Dermis blood vessel endothelial cell (primary cell): ENCODE data around the gene NBEA. TPM values are rescaled to one million over a fixed set of nuclear protein-coding genes. Genes with fewer than 3 reads are reported as not detected.
A peak's percentile ranks its signal among the peaks of the same experiment; 100 is the strongest.

Source experiments
- DNase-seq: peaks from one replicate; pipeline ENCODE4 v3.0.0; 2010
- total RNA-seq: library from RNA; depleted of rRNA; stranded (reverse); fragments of >200 nt; gene quantifications from 2 replicates; pipeline ENCODE4 v1.2.3, GENCODE V29; 2014

NBEA gene
- total RNA-seq, 1 donor from 2014 or later: 3.6 TPM

GRCh38 chr13:35292329-35292728 lies 350.3 kb downstream of the NBEA start:
- no peak for DNase-seq

GRCh38 chr13:35293579-35294226 lies 351.6 kb downstream of the NBEA start:
- DNase-seq: no peak

DNA sequence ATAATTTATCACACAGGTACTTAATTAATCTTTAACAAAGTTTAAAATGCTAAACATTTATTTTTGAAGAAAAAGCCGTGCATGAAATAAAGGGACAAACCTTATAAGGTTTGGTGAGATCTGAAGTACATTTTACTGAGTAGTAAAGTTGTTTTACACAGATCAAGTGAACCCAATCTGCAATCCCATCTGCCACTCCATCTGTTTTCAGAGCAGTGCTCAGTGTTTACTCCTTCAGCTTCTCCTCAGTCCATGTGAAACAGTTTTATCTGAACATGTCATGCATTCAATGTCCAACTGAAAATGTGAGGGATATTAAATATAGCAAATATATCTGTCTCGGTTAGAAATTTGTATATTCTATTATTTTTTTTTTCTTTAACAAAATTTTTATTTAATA lies 367.6 kb downstream of the NBEA start:
- no peak for DNase-seq

- no peak for DNase-seq
Observed at GRCh38 chr13:35332134-35332533, 390.1 kb downstream of the NBEA start.

GRCh38 chr13:35333157-35333556 lies 391.1 kb downstream of the NBEA start:
- DNase-seq: no peak

- no peak for DNase-seq
Observed at GRCh38 chr13:35342440-35342839, 400.4 kb downstream of the NBEA start.

DNA sequence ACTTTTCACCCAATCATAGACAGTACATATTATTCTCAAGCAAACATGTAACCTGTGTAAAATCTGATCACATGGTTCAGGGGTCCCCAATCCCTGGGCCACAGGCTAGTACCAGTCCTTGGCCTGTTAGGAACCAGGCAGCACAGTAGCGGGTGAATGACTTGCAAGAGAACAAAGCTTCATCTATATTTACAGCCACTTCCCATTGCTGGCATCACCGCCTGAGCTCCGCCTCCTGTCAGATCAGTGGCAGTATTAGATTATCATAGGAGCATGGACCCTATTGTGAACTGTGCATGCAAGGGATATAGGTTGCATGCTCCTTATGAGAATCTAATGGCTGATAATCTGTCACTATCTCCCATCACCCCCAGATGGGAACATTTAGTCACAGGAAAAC lies 401.3 kb downstream of the NBEA start:
- DNase-seq: no peak

GRCh38 chr13:35345992-35346391 lies 403.9 kb downstream of the NBEA start:
- no peak for DNase-seq

DNA sequence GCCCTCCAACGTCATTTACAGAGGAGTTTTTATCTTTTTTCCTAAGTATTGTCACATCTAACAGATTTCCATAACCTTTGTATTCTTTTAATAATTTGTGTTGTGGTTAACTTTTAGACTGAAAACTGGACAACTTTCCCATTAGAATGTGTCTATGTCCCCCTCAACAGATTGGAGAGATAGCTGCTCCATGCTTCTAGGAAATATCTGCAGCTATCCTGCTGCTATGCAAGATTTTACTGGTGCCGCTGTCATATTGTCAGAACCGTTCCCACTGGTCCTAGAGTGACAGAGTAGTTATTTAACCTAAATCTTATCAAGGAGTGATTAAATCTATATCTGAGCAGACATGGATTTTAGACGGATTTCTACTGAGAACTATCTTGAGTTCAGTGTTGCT lies 404.4 kb downstream of the NBEA start:
- DNase-seq: no peak

DNA sequence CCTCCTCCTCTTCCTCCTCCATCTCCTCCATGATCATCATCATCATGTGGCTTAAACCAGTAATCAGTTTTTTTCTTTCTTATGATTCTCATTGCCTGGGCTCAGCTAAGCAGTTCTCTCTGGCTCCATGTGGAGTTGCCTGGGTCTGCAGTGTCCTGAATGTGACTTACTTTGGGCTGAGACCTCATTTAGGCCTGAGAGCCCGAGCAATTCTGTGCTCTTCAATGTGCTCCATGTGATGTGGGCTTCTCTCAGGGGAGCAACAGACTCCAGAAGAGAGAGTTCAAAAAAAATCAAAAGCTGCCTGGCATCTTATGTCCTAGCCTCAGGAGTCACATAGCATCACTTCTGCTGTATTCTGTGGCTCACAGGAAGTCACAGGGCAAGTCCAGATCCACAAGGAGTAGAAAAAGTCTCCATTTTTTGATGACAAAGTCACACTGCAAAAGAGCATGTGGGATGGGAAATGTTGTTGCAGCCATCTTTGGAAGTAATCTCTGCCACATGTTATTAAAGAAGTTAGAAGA lies 405.7 kb downstream of the NBEA start:
- DNase-seq: no peak

GRCh38 chr13:35349052-35349451 lies 407.0 kb downstream of the NBEA start:
- no peak for DNase-seq

DNA sequence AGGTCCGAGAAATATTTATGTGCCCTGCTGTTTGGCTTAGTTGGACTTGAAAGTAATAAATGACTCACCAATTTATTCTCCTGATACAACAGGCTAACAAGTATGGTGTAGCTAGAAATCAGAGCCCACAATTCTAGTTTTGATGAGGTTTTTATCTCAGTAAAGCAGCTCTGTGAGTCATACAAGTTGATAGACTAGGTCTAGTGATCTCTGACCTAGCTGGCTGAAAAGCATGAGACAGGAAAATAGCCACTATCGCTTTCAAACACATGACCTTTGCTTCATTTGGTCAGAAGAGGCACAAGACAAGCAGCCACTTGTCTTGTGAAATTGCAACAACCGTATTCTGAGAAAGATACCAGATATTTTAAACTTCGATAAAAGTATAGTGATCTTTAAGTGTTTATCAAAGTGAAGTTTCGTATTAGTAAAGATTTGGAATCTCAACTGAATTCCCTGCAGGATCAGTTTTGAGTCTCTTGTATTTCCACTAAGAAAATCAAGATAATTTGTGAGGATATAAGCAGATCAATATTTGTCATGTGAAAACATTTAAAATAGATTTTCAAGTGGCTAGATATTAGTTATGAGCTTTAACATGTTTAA lies 407.7 kb downstream of the NBEA start:
- DNase-seq: peak; percentile 42

GRCh38 chr13:35354285-35354684 lies 412.2 kb downstream of the NBEA start:
- no peak for DNase-seq

DNA sequence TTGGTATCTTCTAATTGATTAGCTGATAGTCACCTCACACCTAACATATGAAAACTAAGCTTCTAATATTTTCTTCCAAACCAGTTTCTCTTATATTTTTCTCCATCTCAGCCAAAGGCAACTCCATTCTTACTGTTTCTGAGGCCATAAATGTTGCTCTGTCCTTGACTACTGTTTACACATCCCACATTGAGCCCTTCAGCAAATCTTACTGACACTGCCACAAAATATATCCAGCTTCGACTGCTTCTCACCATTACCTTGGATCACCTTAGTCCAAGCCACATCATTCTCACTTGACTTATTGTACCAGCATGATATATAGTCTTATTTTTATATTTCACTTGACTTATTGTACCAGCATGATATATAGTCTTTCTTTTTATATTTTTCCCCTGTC lies 412.8 kb downstream of the NBEA start:
- no peak for DNase-seq

DNA sequence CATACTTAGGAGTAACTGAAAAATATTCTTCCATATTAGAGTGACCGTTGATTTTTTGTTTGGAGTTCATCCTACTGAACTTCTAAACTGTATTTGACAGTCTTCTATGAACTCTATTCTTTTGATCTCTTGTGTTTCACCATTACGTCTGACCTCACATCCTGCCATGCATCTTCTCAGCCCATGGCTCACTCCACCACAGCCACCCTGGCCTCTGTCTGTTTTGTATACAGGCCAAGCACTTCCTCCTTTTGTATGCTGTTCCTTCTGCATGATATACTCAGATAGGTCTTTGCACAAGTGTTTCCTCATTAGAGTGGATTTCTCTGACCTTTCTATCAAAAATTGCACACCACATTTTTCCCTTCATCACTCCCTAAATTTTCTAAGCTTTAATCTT lies 414.5 kb downstream of the NBEA start:
- peak; percentile 53 for DNase-seq

- DNase-seq: no peak
Observed at GRCh38 chr13:35365883-35366282, 423.8 kb downstream of the NBEA start.

DNA sequence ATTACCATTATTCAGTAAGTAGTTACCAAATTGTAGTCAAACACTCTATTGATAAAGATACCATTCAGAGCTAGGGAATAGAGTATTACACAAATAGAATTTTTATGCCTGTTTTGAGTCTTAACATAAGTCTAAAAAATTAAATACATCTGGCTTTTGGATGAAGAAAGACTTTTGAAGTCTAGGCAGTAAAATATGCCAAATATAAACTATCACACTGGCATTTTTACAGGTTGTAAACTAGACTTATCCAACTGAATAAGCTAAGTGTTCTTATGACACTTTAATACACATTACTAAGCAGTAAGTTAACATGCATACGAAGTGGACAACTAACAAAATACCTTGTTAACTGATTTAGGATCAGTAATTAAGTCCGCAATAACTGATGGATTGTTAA lies 425.5 kb downstream of the NBEA start:
- DNase-seq: no peak

GRCh38 chr13:35378939-35379338 lies 436.9 kb downstream of the NBEA start:
- DNase-seq: no peak

GRCh38 chr13:35379663-35380062 lies 437.6 kb downstream of the NBEA start:
- DNase-seq: no peak

- DNase-seq: no peak
Observed at GRCh38 chr13:35387682-35388250, 445.7 kb downstream of the NBEA start.

- DNase-seq: peak; percentile 85
Observed at GRCh38 chr13:35388441-35389355, 446.6 kb downstream of the NBEA start.

DNA sequence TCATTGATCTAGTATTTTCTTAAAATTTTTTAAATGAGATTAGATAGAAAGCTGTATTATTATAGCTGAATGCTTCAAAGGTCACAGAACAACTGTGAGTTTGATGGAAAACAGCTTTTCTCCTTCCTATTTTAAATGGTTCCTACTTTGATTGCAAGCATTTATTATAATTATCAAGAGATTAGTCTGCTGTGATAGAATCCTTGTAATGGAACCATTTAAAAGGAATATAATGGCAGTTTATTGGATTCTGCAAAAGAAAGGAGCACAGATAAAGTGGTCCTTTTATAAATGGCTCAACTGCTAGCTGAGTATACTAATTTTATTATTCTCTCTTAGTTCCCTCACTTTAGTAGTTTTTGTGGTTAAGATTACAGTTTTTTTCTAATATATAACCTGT lies 447.5 kb downstream of the NBEA start:
- DNase-seq: no peak

GRCh38 chr13:35392768-35393167 lies 450.7 kb downstream of the NBEA start:
- DNase-seq: peak; percentile 55
